Measurements from ENCODE around the gene PAXX. TPM values are rescaled to one million over a fixed set of nuclear protein-coding genes. Genes with fewer than 3 reads are reported as not detected.
A peak's percentile ranks its signal among the peaks of the same experiment; 100 is the strongest.

PAXX gene
- total RNA-seq, 1 donor from 2014 or later, result 27.3 TPM

GRCh38 chr9:137015540-137015930, 23.3 kb downstream of the PAXX start:
- ATAC-seq (no peak), DNase-seq (ENCODE audit: low spot score) (no peak)

- ATAC-seq (no peak), DNase-seq (ENCODE audit: low spot score) (no peak)
These were observed 23.8 kb downstream of the PAXX start for GRCh38 chr9:137015976-137016375.

GRCh38 chr9:137016436-137016835, 24.2 kb downstream of the PAXX start:
- DNase-seq (ENCODE audit: low spot score) (no peak), ATAC-seq (no peak)

GRCh38 chr9:137017071-137017470, 24.8 kb downstream of the PAXX start:
- DNase-seq (ENCODE audit: low spot score) (no peak), ATAC-seq (no peak)

- DNase-seq (ENCODE audit: low spot score), result no peak
These were observed 25.7 kb downstream of the PAXX start for GRCh38 chr9:137017791-137018497.

GRCh38 chr9:137018761-137019559, 26.7 kb downstream of the PAXX start:
- ATAC-seq, result no peak
- DNase-seq (ENCODE audit: low spot score), result no peak

More at GRCh38 chr9:137017791-137018497, 25.7 kb downstream of the PAXX start:
- ATAC-seq, result no peak

GRCh38 chr9:137019891-137020683, 27.9 kb downstream of the PAXX start:
- DNase-seq (ENCODE audit: low spot score), result no peak
- no peak for ATAC-seq

- no peak for ATAC-seq
- no peak for DNase-seq (ENCODE audit: low spot score)
These were observed 28.7 kb downstream of the PAXX start for GRCh38 chr9:137020771-137021567.

- DNase-seq (ENCODE audit: low spot score) (no peak), ATAC-seq (no peak)
These were observed 29.4 kb downstream of the PAXX start for GRCh38 chr9:137021568-137021978.

DNA sequence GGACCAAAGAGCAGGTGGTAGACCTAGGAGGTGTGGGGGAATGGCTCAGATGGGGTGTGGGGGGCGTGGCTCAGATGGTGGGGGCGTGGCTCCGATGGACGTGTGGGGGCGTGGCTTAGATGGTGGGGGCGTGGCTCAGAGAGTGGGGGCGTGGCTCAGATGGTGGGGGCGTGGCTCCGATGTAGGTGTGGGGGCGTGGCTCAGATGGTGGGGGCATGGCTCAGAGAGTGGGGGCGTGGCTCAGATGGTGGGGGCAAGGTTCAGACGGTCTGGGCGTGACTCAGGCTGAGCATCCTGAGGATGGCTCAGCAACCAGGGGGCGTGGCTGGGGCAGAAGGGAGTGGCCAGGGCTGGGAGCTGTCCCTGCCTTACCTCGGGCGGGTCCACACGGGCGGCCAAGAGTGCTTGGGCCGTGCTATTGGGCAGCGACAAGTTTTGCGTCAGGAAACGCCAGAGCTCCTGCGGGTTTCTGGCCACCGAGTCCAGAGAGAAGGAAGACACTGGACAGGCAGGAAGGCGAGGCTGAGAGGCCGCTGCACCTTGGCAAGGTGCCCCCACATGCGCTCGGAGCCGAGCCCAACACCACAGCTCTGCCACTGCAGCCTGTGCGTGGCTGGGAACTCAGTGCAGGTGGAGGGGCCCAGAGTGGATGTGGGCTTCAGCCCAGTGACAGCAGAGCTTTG, 29.9 kb downstream of the PAXX start:
- peak; percentile 71 for ATAC-seq
- peak; percentile 96 for DNase-seq (ENCODE audit: low spot score)

GRCh38 chr9:137022662-137023008, 30.4 kb downstream of the PAXX start:
- DNase-seq (ENCODE audit: low spot score) (no peak), ATAC-seq (peak; percentile 0)

DNA sequence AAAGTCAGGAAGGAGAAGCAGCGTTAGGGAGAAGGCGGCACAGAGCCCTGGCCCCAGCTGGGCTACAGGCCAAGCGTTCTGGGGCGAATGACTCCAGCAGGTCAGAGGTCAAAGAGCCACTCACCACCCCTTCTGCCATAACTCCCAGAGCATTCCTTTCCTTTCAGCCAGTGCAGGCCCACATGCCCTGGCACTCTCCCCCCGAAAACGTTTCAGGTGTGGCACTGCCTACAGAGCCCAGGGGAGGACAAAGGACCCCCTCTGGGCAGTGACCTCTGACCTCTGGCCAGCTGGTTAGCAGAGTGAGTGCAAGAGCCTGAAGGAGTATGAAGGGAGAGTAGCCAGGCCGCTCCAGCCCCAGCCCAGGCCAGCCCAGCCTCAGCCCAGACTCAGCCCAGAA, 30.9 kb downstream of the PAXX start:
- DNase-seq (ENCODE audit: low spot score), result peak; percentile 85
- ATAC-seq, result peak; percentile 54

DNA sequence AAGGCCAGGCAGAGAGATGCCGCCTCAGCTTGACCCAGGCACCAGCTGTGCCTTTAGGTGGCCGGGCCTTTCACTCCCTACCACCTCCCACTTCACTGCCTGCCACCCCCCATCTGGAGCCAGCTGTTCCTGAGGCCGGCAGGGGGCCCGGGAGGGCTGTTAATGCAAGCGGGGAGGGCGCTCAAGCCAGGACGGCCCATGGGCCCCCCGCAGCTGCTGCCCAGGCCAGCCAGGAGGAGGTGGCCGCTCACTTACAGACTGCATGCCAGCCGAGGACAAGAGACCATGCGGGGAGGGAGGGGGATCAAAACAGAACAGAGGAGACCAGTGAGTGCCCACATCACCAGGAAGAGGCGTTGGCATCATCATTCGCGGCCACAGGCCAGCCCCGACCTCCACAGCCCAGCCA, 31.4 kb downstream of the PAXX start:
- DNase-seq (ENCODE audit: low spot score) (no peak), ATAC-seq (no peak)

- DNase-seq (ENCODE audit: low spot score) (peak; percentile 95), ATAC-seq (peak; percentile 47)
These were observed 33.3 kb downstream of the PAXX start for GRCh38 chr9:137025517-137025966.

DNA sequence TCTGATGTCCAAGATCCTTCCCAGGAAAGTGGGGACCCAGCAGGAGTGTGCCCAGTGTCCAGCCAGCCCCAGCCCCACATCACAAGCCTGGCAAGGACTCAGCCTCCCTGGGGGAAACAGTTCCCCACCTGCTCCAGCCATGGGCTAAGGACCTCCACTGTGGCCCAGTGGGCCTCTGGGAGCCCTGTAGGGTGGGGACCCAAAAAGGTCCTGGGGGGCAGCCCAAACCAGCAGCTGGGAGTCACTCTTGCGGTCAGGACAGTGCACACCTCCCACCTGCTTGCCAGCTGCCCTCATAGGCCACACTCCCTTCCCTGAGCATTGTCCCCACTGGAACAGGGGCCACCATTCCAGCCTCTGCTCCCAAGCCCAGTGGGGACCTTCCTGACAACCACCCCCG, 34.2 kb downstream of the PAXX start:
- ATAC-seq (no peak), DNase-seq (ENCODE audit: low spot score) (no peak)

- ATAC-seq, result peak; percentile 21
- DNase-seq (ENCODE audit: low spot score), result peak; percentile 89
These were observed 34.6 kb downstream of the PAXX start for GRCh38 chr9:137026828-137027227.

GRCh38 chr9:137027369-137028262, 35.4 kb downstream of the PAXX start, which contains the start of gene ABCA2:
TSS of gene ABCA2 (minus strand) at chr9:137028237. CDS start at chr9:137028140, 97 bp downstream.
- ATAC-seq (peak; percentile 10), DNase-seq (ENCODE audit: low spot score) (no peak)

GRCh38 chr9:137028263-137029057, 36.2 kb downstream of the PAXX start:
- peak; percentile 76 for DNase-seq (ENCODE audit: low spot score)
- peak; percentile 56 for ATAC-seq

All from left lobe of liver (tissue), 2 donors.